ENCODE measurements around the gene CASP3.
"Not testable (repeated sequence)": the region's sequence is repeated elsewhere in the genome, so short reads cannot be mapped to it uniquely, and the experiment has no call there.

The CASP3 gene

GRCh38 chr4:184598753-184599491 is 50.3 kb downstream of the CASP3 start:
- Histone ChIP-seq H3K9me3 (ENCODE audit: control insufficient read depth, low read length) (no peaks in the 10 kb centered on the region), H3K9ac (ENCODE audit: low read length) (no peak overlapping the region), H3K4me3 (ENCODE audit: low read length) (no peak overlapping the region), H3K4me1 (ENCODE audit: control insufficient read depth, insufficient read depth, low read length) (peaks cover 42% of the 10 kb centered on the region), H3K27me3 (ENCODE audit: control insufficient read depth, insufficient read depth, low read length) (no peaks in the 10 kb centered on the region), H3K36me3 (ENCODE audit: control insufficient read depth, insufficient read depth, low read length) (no peaks in the 10 kb centered on the region)

GRCh38 chr4:184596617-184597185 is 52.5 kb downstream of the CASP3 start:
- H3K4me1 ChIP-seq (ENCODE audit: control insufficient read depth, insufficient read depth, low read length) = peaks cover 48% of the 10 kb centered on the region

DNA sequence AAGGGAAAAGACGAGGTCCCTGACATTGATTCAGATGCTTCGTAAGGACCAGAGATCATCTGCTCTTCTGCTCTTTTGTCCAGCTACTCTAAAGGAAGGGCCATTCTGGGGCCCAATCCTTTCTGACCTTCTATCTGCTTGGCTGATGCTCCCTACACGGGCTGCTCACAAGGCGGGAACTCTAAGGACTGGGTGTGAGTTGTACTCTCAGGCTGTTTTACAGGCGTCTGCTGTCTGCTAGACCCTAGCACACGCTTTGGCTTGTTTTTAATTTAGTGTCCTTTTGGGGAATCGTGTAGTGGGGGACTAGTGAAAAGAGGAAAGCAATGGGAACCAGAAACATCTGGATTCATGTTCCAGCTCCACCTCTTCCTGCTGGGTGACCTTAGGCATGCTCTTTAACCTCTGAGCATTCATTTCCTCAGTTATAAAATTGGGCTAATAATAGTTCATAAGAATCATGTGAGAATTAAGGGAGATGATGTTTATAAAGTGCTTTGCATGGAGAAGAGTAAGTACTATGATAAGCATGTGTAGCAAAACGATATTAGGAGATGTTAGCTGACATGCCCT is 53.1 kb downstream of the CASP3 start:
- Histone ChIP-seq H3K27me3 (ENCODE audit: control insufficient read depth, insufficient read depth, low read length) (no peaks in the 10 kb centered on the region), H3K9me3 (ENCODE audit: control insufficient read depth, low read length) (no peaks in the 10 kb centered on the region), H3K4me1 (ENCODE audit: control insufficient read depth, insufficient read depth, low read length) (peaks cover 48% of the 10 kb centered on the region), H3K9ac (ENCODE audit: low read length) (no peak overlapping the region), H3K36me3 (ENCODE audit: control insufficient read depth, insufficient read depth, low read length) (no peaks in the 10 kb centered on the region), H3K4me3 (ENCODE audit: low read length) (no peak overlapping the region)

More at GRCh38 chr4:184596617-184597185, 52.5 kb downstream of the CASP3 start:
- no peaks in the 10 kb centered on the region for H3K9me3 ChIP-seq (ENCODE audit: control insufficient read depth, low read length)
- no peak overlapping the region for H3K4me3 ChIP-seq (ENCODE audit: low read length)
- no peaks in the 10 kb centered on the region for H3K27me3 ChIP-seq (ENCODE audit: control insufficient read depth, insufficient read depth, low read length)
- no peaks in the 10 kb centered on the region for H3K36me3 ChIP-seq (ENCODE audit: control insufficient read depth, insufficient read depth, low read length)
- H3K9ac ChIP-seq (ENCODE audit: low read length) = no peak overlapping the region

- peaks cover 48% of the 10 kb centered on the region for H3K4me1 ChIP-seq (ENCODE audit: control insufficient read depth, insufficient read depth, low read length)
- no peak overlapping the region for H3K4me3 ChIP-seq (ENCODE audit: low read length)
- H3K9ac ChIP-seq (ENCODE audit: low read length) = no peak overlapping the region
- H3K9me3 ChIP-seq (ENCODE audit: control insufficient read depth, low read length) = no peaks in the 10 kb centered on the region
- no peaks in the 10 kb centered on the region for H3K36me3 ChIP-seq (ENCODE audit: control insufficient read depth, insufficient read depth, low read length)
- no peaks in the 10 kb centered on the region for H3K27me3 ChIP-seq (ENCODE audit: control insufficient read depth, insufficient read depth, low read length)
Measured at GRCh38 chr4:184595430-184595829, 53.8 kb downstream of the CASP3 start.

DNA sequence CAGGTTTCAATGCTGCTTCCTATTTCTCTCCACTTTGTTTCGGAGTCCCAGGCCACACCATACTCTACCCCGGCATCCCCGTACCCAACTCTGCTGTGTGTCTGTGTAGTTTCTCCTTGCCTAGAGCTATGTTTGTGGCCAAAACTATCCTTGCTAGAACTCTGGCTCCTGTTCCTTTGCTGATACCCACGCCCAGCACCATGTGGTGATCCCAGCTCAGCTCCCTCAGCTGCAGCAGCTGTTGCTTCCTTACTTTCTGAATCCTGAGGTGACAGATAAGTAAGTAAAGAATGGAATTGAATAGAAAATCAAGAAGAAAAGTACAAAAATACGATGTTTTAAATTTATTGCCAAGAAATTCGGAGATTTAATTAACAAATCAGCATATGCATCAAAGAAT is 55.8 kb downstream of the CASP3 start:
- Histone ChIP-seq H3K4me1 (ENCODE audit: control insufficient read depth, insufficient read depth, low read length) (peaks cover 31% of the 10 kb centered on the region), H3K9me3 (ENCODE audit: control insufficient read depth, low read length) (no peaks in the 10 kb centered on the region), H3K36me3 (ENCODE audit: control insufficient read depth, insufficient read depth, low read length) (no peaks in the 10 kb centered on the region), H3K9ac (ENCODE audit: low read length) (no peak overlapping the region), H3K4me3 (ENCODE audit: low read length) (no peak overlapping the region), H3K27me3 (ENCODE audit: control insufficient read depth, insufficient read depth, low read length) (no peaks in the 10 kb centered on the region)

- H3K4me3 ChIP-seq (ENCODE audit: low read length); H3K9ac ChIP-seq (ENCODE audit: low read length); H3K9me3 ChIP-seq (ENCODE audit: control insufficient read depth, low read length); H3K27me3 ChIP-seq (ENCODE audit: control insufficient read depth, insufficient read depth, low read length); H3K36me3 ChIP-seq (ENCODE audit: control insufficient read depth, insufficient read depth, low read length): not testable (repeated sequence)
- peaks cover 17% of the 10 kb centered on the region for H3K4me1 ChIP-seq (ENCODE audit: control insufficient read depth, insufficient read depth, low read length)
Measured at GRCh38 chr4:184591747-184592270, 57.4 kb downstream of the CASP3 start.

DNA sequence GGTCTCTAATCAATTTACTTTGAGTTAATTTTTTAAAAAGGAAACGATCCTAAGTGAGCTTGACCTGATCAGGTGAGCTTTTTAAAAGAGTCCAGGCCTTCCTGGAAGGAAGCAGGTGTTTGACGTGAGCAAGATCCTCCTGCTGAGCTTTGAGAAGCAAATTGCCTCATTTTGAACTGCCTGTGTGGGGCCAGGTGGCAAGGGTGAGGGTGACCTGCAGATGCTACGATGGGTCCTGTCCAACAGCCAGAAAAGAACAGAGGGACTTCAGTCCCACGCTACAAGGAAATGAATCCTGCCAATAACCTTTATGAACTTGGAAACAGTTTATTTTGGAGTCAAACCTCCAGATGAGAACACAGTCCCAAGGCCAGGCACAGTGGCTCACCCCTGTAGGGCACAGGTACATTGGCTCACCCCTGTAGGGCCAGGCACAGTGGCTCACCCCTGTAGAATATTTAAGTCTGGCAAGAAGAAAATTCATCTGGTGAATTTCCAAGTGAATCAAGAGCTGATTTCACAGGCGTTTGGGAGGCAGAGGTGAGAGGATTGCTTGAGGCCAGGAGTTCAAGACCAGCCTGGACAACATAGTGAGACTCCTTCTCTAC is 58.1 kb downstream of the CASP3 start:
- Histone ChIP-seq H3K9me3 (ENCODE audit: control insufficient read depth, low read length) (no peaks in the 10 kb centered on the region), H3K4me3 (ENCODE audit: low read length) (no peak overlapping the region), H3K27me3 (ENCODE audit: control insufficient read depth, insufficient read depth, low read length) (no peaks in the 10 kb centered on the region), H3K4me1 (ENCODE audit: control insufficient read depth, insufficient read depth, low read length) (peaks cover 11% of the 10 kb centered on the region), H3K36me3 (ENCODE audit: control insufficient read depth, insufficient read depth, low read length) (no peaks in the 10 kb centered on the region), H3K9ac (ENCODE audit: low read length) (no peak overlapping the region)

GRCh38 chr4:184590196-184590595 is 59.1 kb downstream of the CASP3 start:
- Histone ChIP-seq H3K27me3 (ENCODE audit: control insufficient read depth, insufficient read depth, low read length) (no peaks in the 10 kb centered on the region), H3K36me3 (ENCODE audit: control insufficient read depth, insufficient read depth, low read length) (no peaks in the 10 kb centered on the region), H3K9ac (ENCODE audit: low read length) (no peak overlapping the region), H3K4me1 (ENCODE audit: control insufficient read depth, insufficient read depth, low read length) (peaks cover 6% of the 10 kb centered on the region), H3K4me3 (ENCODE audit: low read length) (no peak overlapping the region), H3K9me3 (ENCODE audit: control insufficient read depth, low read length) (no peaks in the 10 kb centered on the region)

GRCh38 chr4:184588893-184589292 is 60.4 kb downstream of the CASP3 start:
- no peak overlapping the region for H3K4me3 ChIP-seq (ENCODE audit: low read length)
- H3K9ac ChIP-seq (ENCODE audit: low read length) = no peak overlapping the region
- H3K4me1 ChIP-seq (ENCODE audit: control insufficient read depth, insufficient read depth, low read length) = peaks cover 6% of the 10 kb centered on the region
- no peaks in the 10 kb centered on the region for H3K36me3 ChIP-seq (ENCODE audit: control insufficient read depth, insufficient read depth, low read length)
- no peaks in the 10 kb centered on the region for H3K27me3 ChIP-seq (ENCODE audit: control insufficient read depth, insufficient read depth, low read length)
- H3K9me3 ChIP-seq (ENCODE audit: control insufficient read depth, low read length) = no peaks in the 10 kb centered on the region

DNA sequence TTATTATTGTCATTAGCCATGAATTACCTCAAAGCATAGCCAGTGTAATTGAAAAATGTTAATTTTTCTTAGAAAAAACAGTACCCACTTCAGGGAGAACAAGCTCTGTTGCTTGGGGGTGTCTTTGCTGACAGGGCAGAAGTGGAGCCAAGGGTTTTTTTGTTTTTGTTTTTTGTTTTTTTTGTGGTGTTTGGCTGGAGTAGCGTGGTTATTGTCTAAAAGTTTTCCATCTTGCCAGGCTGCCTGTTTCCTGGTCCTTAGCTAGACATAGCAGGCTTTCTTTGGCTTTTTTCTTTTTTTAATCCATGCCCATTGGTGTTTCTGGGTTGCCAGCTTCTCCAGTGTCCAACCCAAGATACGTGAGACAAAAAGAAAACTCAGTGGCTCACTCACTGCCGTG is 61.5 kb downstream of the CASP3 start:
- no peak overlapping the region for H3K4me3 ChIP-seq (ENCODE audit: low read length)
- H3K27me3 ChIP-seq (ENCODE audit: control insufficient read depth, insufficient read depth, low read length) = no peaks in the 10 kb centered on the region
- H3K36me3 ChIP-seq (ENCODE audit: control insufficient read depth, insufficient read depth, low read length) = no peaks in the 10 kb centered on the region
- H3K4me1 ChIP-seq (ENCODE audit: control insufficient read depth, insufficient read depth, low read length) = no peaks in the 10 kb centered on the region
- no peak overlapping the region for H3K9ac ChIP-seq (ENCODE audit: low read length)
- no peaks in the 10 kb centered on the region for H3K9me3 ChIP-seq (ENCODE audit: control insufficient read depth, low read length)

- Histone ChIP-seq H3K27me3 (ENCODE audit: control insufficient read depth, insufficient read depth, low read length) (no peaks in the 10 kb centered on the region), H3K36me3 (ENCODE audit: control insufficient read depth, insufficient read depth, low read length) (no peaks in the 10 kb centered on the region), H3K4me3 (ENCODE audit: low read length) (no peak overlapping the region), H3K9ac (ENCODE audit: low read length) (no peak overlapping the region), H3K4me1 (ENCODE audit: control insufficient read depth, insufficient read depth, low read length) (no peaks in the 10 kb centered on the region), H3K9me3 (ENCODE audit: control insufficient read depth, low read length) (no peaks in the 10 kb centered on the region)
Measured at GRCh38 chr4:184587221-184587620, 62.0 kb downstream of the CASP3 start.
